H9 (cell line): ENCODE measurements around the gene MYL3. TPM values are rescaled to one million over a fixed set of nuclear protein-coding genes. Genes with fewer than 3 reads are reported as not detected.
A peak's percentile ranks its signal among the peaks of the same experiment; 100 is the strongest.

Experiments
- DNase-seq: peaks from one replicate; pipeline ENCODE4 v3.0.0-alpha.2; 2017
- H2AFZ ChIP-seq: one replicate; pipeline ENCODE4 v1.6.1; 2013; ENCODE audit warnings: mild to moderate bottlenecking, low read length, control low read depth, moderate library complexity
- H2AK5ac ChIP-seq: 2 replicates; pipeline ENCODE4 v1.6.1; 2013; ENCODE audit warnings: low read length, control low read depth, mixed read lengths; ENCODE audit not compliant: insufficient read length
- H2BK120ac ChIP-seq: one replicate; pipeline ENCODE4 v1.6.1; 2013; ENCODE audit warnings: low read depth, mild to moderate bottlenecking, low read length, control low read depth, inconsistent platforms; ENCODE audit not compliant: poor library complexity, severe bottlenecking
- H2BK12ac ChIP-seq: 2 replicates; pipeline ENCODE4 v1.6.1; 2013; ENCODE audit warnings: low read length, control low read depth, mixed read lengths, low read depth; ENCODE audit not compliant: insufficient read length
- H2BK15ac ChIP-seq: 2 replicates; pipeline ENCODE4 v1.6.1; 2013; ENCODE audit warnings: low read depth, low read length, control low read depth
- H2BK20ac ChIP-seq: one replicate; pipeline ENCODE4 v1.6.1; 2013; ENCODE audit warnings: low read depth, mild to moderate bottlenecking, low read length, control low read depth, inconsistent platforms; ENCODE audit not compliant: poor library complexity, severe bottlenecking
- H2BK5ac ChIP-seq: 2 replicates; pipeline ENCODE4 v1.6.1; 2013; ENCODE audit warnings: low read length, control low read depth, mixed read lengths; ENCODE audit not compliant: insufficient read length
- H3K14ac ChIP-seq: 2 replicates; pipeline ENCODE4 v1.6.1; 2013; ENCODE audit warnings: low read length, control low read depth; ENCODE audit not compliant: insufficient read depth
- H3K18ac ChIP-seq: 2 replicates; pipeline ENCODE4 v1.6.1; 2013; ENCODE audit warnings: low read depth, mild to moderate bottlenecking, mixed read lengths, low read length, control low read depth; ENCODE audit not compliant: insufficient read length
- H3K23ac ChIP-seq: 2 replicates; pipeline ENCODE4 v1.6.1; 2013; ENCODE audit warnings: low read length, control low read depth, mixed read lengths, low read depth; ENCODE audit not compliant: insufficient read length
- H3K23me2 ChIP-seq: 2 replicates; pipeline ENCODE4 v1.6.1; 2013; ENCODE audit warnings: low read depth, mild to moderate bottlenecking, mixed read lengths, low read length, control low read depth; ENCODE audit not compliant: insufficient read length, poor library complexity, severe bottlenecking
- H3K27ac ChIP-seq: 2 replicates; pipeline ENCODE4 v1.5.1; 2013; ENCODE audit warnings: low read length, control low read depth, mixed read lengths, low read depth; ENCODE audit not compliant: insufficient read length
- H3K27me3 ChIP-seq: 2 replicates; pipeline ENCODE4 v1.6.1; 2013; ENCODE audit warnings: low read length, control low read depth, inconsistent platforms; ENCODE audit not compliant: insufficient read depth
- H3K4ac ChIP-seq: 2 replicates; pipeline ENCODE4 v1.6.1; 2013; ENCODE audit warnings: low read depth, mild to moderate bottlenecking, control low read depth, inconsistent platforms, low read length, moderate library complexity
- H3K4me1 ChIP-seq: 2 replicates; pipeline ENCODE4 v1.6.1; 2013; ENCODE audit warnings: low read length, control low read depth, inconsistent platforms; ENCODE audit not compliant: insufficient read depth
- H3K4me2 ChIP-seq: 2 replicates; pipeline ENCODE4 v1.6.1; 2013; ENCODE audit warnings: low read length, control low read depth, mixed read lengths; ENCODE audit not compliant: insufficient read length, insufficient read depth
- H3K56ac ChIP-seq: 2 replicates; pipeline ENCODE4 v1.6.1; 2013; ENCODE audit warnings: low read depth, mild to moderate bottlenecking, mixed read lengths, low read length, control low read depth; ENCODE audit not compliant: insufficient read length
- H3K79me1 ChIP-seq: 2 replicates; pipeline ENCODE4 v1.6.1; 2013; ENCODE audit warnings: low read depth, mild to moderate bottlenecking, moderate library complexity, low read length, control low read depth, inconsistent platforms; ENCODE audit not compliant: insufficient read depth, poor library complexity, severe bottlenecking
- H3K79me2 ChIP-seq: 2 replicates; pipeline ENCODE4 v1.6.1; 2013; ENCODE audit warnings: low read length, control low read depth, inconsistent platforms; ENCODE audit not compliant: insufficient read depth
- H3K9ac ChIP-seq: 2 replicates; pipeline ENCODE4 v1.6.1; 2013; ENCODE audit warnings: low read length, control low read depth, mixed read lengths; ENCODE audit not compliant: insufficient read length; ENCODE audit errors: extremely low read depth
- H3K9me3 ChIP-seq: one replicate; pipeline ENCODE4 v1.6.1; 2013; ENCODE audit warnings: low read depth, low read length, inconsistent platforms; ENCODE audit not compliant: control insufficient read depth
- H3T11ph ChIP-seq: one replicate; pipeline ENCODE4 v1.6.1; 2013; ENCODE audit warnings: mild to moderate bottlenecking, low read length, control low read depth, inconsistent platforms
- H4K20me1 ChIP-seq: one replicate; pipeline ENCODE4 v1.6.1; 2013; ENCODE audit not compliant: control insufficient read depth, insufficient read length, insufficient read depth
- H4K5ac ChIP-seq: 2 replicates; pipeline ENCODE4 v1.6.1; 2013; ENCODE audit warnings: low read depth, mild to moderate bottlenecking, mixed read lengths, low read length, control low read depth; ENCODE audit not compliant: insufficient read length
- H4K8ac ChIP-seq: replicated peaks from 2 replicates; pipeline ENCODE4 v1.6.1; 2013; ENCODE audit warnings: low read length, control low read depth, mixed read lengths, low read depth; ENCODE audit not compliant: insufficient read length
- H4K91ac ChIP-seq: 2 replicates; pipeline ENCODE4 v1.6.1; 2013; ENCODE audit warnings: low read depth, mild to moderate bottlenecking, moderate library complexity, mixed read lengths, low read length, control low read depth; ENCODE audit not compliant: insufficient read length
- H3K27ac Mint-ChIP-seq, 3 experiments: 2 replicates in 2 of 3; 3 replicates in 1 of 3; pipeline ENCODE4 v1.8.0; 2020 to 2021; ENCODE audit warnings: mixed read lengths in 3 of 3, mild to moderate bottlenecking in 1 of 3, moderate library complexity in 1 of 3
- H3K27me3 Mint-ChIP-seq: 2 replicates; pipeline ENCODE4 v1.8.0; 2021; ENCODE audit warnings: low read depth, mild to moderate bottlenecking, moderate library complexity, mixed read lengths
- H3K36me3 Mint-ChIP-seq, 3 experiments: 2 replicates in 2 of 3; 3 replicates in 1 of 3; pipeline ENCODE4 v1.8.0; 2020 to 2021; ENCODE audit warnings: low read depth in 3 of 3, mixed read lengths in 3 of 3; ENCODE audit not compliant: insufficient read depth in 1 of 3
- H3K4me1 Mint-ChIP-seq, 2 experiments: 2 replicates each; pipeline ENCODE4 v1.8.0; 2020; ENCODE audit warnings: mixed read lengths in 2 of 2
- H3K4me3 Mint-ChIP-seq, 2 experiments: 2 replicates in 1 of 2; 3 replicates in 1 of 2; pipeline ENCODE4 v1.8.0; 2020 to 2021; ENCODE audit warnings: mild to moderate bottlenecking in 2 of 2, mixed read lengths in 2 of 2, moderate library complexity in 1 of 2
- H3K9me3 Mint-ChIP-seq, 2 experiments: 2 replicates in 1 of 2; 3 replicates in 1 of 2; pipeline ENCODE4 v1.8.0; 2020; ENCODE audit warnings: mild to moderate bottlenecking in 2 of 2, mixed read lengths in 2 of 2, moderate library complexity in 1 of 2
- CTCF ChIP-seq: fragments of 200-600 bp; sonication (generic); conservative IDR thresholded peaks from 3 replicates; pipeline ENCODE4 v1.8.0; 2021; ENCODE audit warnings: antibody characterized with exemption, mild to moderate bottlenecking
- WGBS: extraction: QIAGEN DNeasy Blood & Tissue Kit; methylation state at CpG from one replicate; pipeline ENCODE4 v1.1.7; 2013; ENCODE audit warnings: missing lambda C conversion rate, low lambda C conversion rate, mixed read lengths; ENCODE audit not compliant: insufficient read length; ENCODE audit errors: extremely low coverage; 5-methylcytosine and 5-hydroxymethylcytosine counted together
- total RNA-seq: library from RNA; stranded (reverse); gene quantifications from 2 replicates; pipeline ENCODE4 v1.2.1, GENCODE V29; 2021

Gene MYL3
- total RNA-seq, 1 experiment from 2014 or later, result 0.24 TPM

GRCh38 chr3:46897829-46898320, 34.6 kb upstream of the MYL3 start:
- peaks cover under 1% of the 10 kb centered on the region for H3K23me2 ChIP-seq
- H2BK120ac ChIP-seq, result no peak overlapping the region
- no peak overlapping the region for H2BK12ac ChIP-seq
- H4K20me1 ChIP-seq, result no peaks in the 10 kb centered on the region
- no peak overlapping the region for H3K9ac ChIP-seq
- no peak overlapping the region for H2BK20ac ChIP-seq
- H3K4ac ChIP-seq, result no peak overlapping the region
- no peak overlapping the region for H2BK15ac ChIP-seq
- H3K79me1 ChIP-seq, result no peaks in the 10 kb centered on the region
- H3K4me3 Mint-ChIP-seq, result no peak overlapping the region
- 0 out of 3 replicates have a peak, but pooled peaks have one; percentile 24 for TF ChIP-seq CTCF
- no peak overlapping the region for H4K5ac ChIP-seq
- H3K56ac ChIP-seq, result no peak overlapping the region
- H4K8ac ChIP-seq, result no peak overlapping the region
- no peak overlapping the region for H2AK5ac ChIP-seq
- no peak overlapping the region for H3K18ac ChIP-seq
- no peaks in the 10 kb centered on the region; a peak in 1 of 5 replicates for H3K9me3 Mint-ChIP-seq
- H3K9me3 ChIP-seq, result no peaks in the 10 kb centered on the region
- no peaks in the 10 kb centered on the region for H3K36me3 Mint-ChIP-seq
- H4K91ac ChIP-seq, result no peak overlapping the region
- peaks cover 2% of the 10 kb centered on the region in 2 experiments for H3K4me1 Mint-ChIP-seq
- H3K4me1 ChIP-seq, result no peaks in the 10 kb centered on the region; the same call in 1 of the 2 replicates
- no peak overlapping the region for H2BK5ac ChIP-seq
- no peak overlapping the region for H3K27ac ChIP-seq
- no peak overlapping the region for H2AFZ ChIP-seq
- no peak overlapping the region for H3K14ac ChIP-seq
- no peaks in the 10 kb centered on the region for H3K79me2 ChIP-seq
- H3K27me3 Mint-ChIP-seq, result peaks cover 37% of the 10 kb centered on the region
- no CpG with 5 or more reads among the region's 15 CpGs for WGBS
- H3K23ac ChIP-seq, result no peak overlapping the region
- no peak overlapping the region for H3K4me2 ChIP-seq
- no peaks in the 10 kb centered on the region; the same call in 1 of the 2 replicates for H3K27me3 ChIP-seq
- no peak for DNase-seq
- no peak overlapping the region for H3T11ph ChIP-seq
- no peak overlapping the region for H3K27ac Mint-ChIP-seq
